Urothelium cell line (cell line): ENCODE measurements around the gene DUSP3.

Experiments used
- DNase-seq: peaks from one replicate; pipeline ENCODE4 v3.0.0; 2011; ENCODE audit warnings: low spot score, mixed read lengths
- FAIRE-seq: peaks from 2 replicates; lab custom pipeline; 2011; peaks lifted over from hg19 to GRCh38; lab: Jason Lieb, UNC

DUSP3 gene

GRCh38 chr17:43778337-43779144 is at the start of gene DUSP3:
DUSP3 (minus strand) TSS chr17:43778977; CDS start chr17:43778924, 53 bp downstream.
- DNase-seq (peak; percentile 97), FAIRE-seq (no peak)

DNA sequence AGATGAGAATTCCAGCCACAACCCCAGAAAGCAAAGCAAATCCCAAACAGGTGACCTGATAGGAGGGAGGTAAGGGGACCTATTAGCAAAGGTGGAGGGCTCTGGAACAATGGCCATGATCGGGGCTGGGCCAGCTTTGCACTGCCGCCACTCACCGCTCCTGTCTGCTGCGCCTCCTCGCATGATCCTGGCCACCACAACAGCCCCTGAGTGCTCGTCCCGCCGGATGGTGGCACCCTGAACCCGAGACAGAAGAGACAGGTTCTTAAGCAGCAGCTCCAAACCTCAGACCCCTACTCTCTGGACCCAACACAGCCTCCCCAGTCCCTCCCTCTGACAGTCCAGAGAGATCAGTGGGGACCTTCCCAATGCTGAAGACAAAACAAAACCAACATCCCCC is 48.8 kb upstream of the DUSP3 start:
- DNase-seq (no peak), FAIRE-seq (no peak)

DNA sequence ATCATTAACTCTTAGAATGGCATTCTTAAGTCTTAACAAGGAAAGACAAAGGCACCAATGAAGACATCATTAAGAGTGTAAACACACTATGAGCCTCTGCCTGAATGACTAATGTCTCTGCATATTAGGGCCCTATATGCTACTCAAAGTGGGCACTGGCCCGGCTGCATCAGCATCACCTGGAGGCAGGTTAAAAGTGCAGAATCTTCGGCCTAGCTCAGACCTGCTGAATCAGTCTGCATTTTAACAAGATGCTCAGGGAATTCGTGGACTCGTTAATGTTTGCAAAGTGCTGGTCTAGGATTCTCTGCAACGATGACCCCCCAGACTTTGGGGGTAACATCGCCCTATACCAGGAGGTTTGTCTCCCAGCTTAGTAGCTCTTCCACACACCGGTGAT is 47.4 kb upstream of the DUSP3 start:
- no peak for FAIRE-seq
- no peak for DNase-seq

- DNase-seq (no peak), FAIRE-seq (no peak)
Observed at GRCh38 chr17:43825567-43825966, 46.8 kb upstream of the DUSP3 start.

- FAIRE-seq (no peak), DNase-seq (no peak)
Observed at GRCh38 chr17:43823350-43824084, 44.7 kb upstream of the DUSP3 start.

DNA sequence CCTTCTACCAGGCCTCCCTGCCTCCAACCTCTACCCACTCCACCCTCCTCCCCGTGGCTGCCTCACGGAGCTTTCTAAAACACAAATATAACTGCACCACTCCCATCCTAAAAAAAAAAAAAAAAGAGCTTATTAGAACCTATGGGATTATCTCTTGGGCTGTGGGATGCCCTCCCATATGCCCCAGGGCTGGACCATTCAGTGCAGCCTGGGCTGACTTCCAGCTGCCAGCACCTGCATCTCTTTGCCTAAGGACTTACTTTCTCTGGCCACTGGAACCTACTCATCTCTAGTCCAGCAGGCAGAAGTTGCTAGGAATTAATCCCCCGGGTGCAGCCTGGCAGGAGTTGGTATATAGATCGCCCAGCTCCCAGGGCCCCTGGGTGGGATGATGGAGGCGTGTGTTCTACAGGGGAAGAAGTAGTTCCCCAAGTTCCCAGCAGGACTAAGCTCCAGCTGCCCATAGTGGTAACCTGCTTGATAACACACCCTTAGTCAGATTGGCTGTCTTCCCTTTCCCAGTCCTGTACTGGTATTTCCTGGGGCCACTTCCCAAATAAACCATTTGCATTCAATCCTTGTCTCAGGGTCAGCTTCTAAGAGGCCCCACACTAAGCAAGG is 43.9 kb upstream of the DUSP3 start:
- DNase-seq (no peak), FAIRE-seq (no peak)

DNA sequence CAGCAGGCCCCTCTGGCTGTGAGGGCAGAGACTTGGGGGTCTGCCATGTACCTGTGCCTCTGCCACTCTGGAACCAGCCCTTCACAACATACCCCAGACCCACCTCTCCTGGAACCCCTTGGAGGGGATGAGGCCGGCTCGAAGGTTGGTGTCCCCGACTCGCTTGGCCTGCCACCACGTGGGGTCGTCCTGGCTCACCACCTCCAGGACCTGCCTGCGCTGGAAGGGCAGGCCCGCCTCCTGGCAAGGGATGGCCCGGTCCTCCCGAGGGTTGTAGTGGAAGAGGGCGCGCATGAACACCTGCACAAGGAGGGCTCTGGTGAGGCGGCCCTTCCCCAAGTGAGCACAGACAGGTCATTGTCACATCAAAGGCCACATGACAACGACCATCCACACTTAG is 42.0 kb upstream of the DUSP3 start:
- FAIRE-seq (peak; percentile 30), DNase-seq (no peak)

- no peak for FAIRE-seq
- DNase-seq = no peak
Observed at GRCh38 chr17:43818966-43819365, 40.2 kb upstream of the DUSP3 start.

- DNase-seq (no peak), FAIRE-seq (no peak)
Observed at GRCh38 chr17:43817826-43818225, 39.0 kb upstream of the DUSP3 start.

GRCh38 chr17:43816336-43817320 is 37.9 kb upstream of the DUSP3 start:
- FAIRE-seq = no peak
- no peak for DNase-seq

DNA sequence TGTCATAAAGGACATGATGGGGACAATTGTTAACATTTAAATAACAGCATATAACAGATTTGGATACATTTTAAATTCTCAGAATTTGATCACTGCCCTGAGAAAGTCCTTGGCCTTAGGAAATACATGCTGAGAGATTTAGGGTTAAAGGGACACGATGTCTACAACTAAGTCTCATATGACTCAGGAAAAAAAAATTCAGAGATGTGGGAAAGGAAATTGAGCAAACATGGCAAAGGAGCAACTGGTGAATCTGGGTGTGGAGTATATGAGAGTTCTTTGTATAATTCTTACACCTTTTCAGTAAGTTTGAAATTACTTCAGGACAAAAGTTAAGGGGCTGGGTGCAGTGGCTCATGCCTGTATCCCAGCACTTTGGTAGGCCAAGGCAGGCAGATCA is 35.9 kb upstream of the DUSP3 start:
- FAIRE-seq (no peak), DNase-seq (no peak)

DNA sequence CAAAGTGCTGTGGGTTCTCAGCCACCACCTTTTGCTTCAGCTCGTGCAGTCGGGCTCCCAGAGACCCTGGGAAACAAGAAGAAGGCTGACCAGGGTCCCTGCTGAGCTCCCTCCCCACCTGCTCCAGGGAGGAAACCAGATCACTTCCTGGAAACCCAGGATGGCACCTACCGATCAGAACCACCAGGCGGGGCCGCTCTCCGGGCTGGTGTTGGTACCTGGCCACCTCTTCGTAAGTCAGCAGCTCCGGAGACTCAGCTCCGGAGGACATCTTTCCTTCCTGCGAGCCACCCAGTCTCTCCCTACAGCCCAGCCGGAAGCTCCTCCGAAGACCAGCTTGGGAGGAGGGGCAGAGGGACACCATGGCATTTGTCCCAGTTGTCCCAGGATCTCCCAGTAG is 35.2 kb upstream of the DUSP3 start:
- no peak for FAIRE-seq
- no peak for DNase-seq

GRCh38 chr17:43813386-43813785 is 34.6 kb upstream of the DUSP3 start:
- DNase-seq = no peak
- FAIRE-seq = no peak

- DNase-seq (no peak), FAIRE-seq (no peak)
Observed at GRCh38 chr17:43812396-43813265, 33.9 kb upstream of the DUSP3 start.

- peak; percentile 35 for FAIRE-seq
Observed at GRCh38 chr17:43810823-43811222, 32.0 kb upstream of the DUSP3 start.

GRCh38 chr17:43810226-43810715 is 31.5 kb upstream of the DUSP3 start:
- FAIRE-seq (no peak), DNase-seq (no peak)

More at GRCh38 chr17:43810823-43811222, 32.0 kb upstream of the DUSP3 start:
- no peak for DNase-seq

DNA sequence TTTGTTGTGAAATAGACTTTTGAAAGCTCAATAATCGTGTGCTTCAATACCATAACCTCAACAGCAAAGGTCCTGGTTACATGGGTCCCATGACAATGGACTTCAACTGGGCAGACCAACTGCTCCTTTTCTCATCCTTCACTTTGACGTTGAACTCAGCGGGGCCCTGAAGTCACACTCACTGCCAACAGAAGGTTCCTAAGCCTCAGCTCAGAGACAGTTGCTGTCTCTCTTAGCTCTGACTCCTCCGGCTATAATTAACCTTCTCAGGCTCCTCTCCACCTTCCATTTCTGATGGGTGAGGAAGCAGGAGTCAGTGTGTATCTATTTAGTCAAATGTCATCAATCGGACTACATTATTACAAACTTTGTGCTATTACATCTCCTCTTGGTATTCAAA is 30.3 kb upstream of the DUSP3 start:
- FAIRE-seq (no peak), DNase-seq (no peak)

DNA sequence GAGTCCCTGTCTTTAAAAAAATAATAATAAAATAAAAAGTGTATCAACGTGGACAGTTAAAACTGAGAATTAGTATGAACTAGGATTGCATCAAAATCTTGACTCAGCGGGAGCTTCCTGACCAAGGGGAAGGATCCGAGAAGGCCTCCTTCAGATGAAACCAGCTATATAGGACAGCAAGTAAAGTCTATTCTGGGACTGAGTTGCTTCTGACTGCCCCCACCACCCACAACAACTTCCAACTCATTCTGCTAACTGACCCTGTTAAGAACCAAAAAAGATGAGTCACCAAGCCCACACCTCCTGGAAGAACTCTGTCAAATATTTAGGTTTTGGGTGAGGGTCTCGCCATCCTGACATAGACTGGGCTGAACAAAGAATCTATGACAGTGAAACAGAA is 29.3 kb upstream of the DUSP3 start:
- DNase-seq (no peak), FAIRE-seq (no peak)

DNA sequence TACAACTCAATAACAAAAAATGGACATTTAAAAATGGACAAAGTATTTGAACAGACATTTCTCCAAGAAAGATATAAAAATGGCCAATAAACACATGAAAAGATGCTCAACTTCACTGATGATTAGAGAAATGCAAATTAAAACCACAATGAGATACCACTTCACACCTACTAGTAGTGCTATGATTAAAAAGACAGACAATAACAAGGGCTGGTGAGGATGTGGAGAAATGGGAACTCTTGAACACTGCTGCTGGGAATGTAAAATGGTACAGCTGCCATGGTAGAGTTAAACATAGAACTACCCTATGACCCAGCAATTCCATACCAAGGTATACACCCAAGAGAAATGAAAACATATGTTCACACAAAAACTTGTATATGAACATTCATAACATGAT is 26.3 kb upstream of the DUSP3 start:
- no peak for FAIRE-seq
- DNase-seq = no peak
